Measurements from ENCODE around the gene GRIK4. TPM values are rescaled to one million over a fixed set of nuclear protein-coding genes. Genes with fewer than 3 reads are reported as not detected.

Gene GRIK4
- total and polyA plus RNA-seq, 2 experiments from 2014 or later: 0.28 to 0.45 TPM

GRCh38 chr11:120710354-120711131, 199.0 kb downstream of the GRIK4 start:
- H3K27me3 ChIP-seq: peaks cover 4% of the 10 kb centered on the region
- DNase-seq (ENCODE audit: low read depth in 1 of 2, low spot score in 1 of 2): peak; percentile 13 to 92
- H3K4me1 ChIP-seq (ENCODE audit: low read depth): no peaks in the 10 kb centered on the region
- no peak overlapping the region for H3K4me3 ChIP-seq
- H3K9me3 ChIP-seq (ENCODE audit: low read depth): no peaks in the 10 kb centered on the region
- H3K27ac ChIP-seq: no peak overlapping the region
- no peak for TF ChIP-seq CTCF (IDR thresholded peaks at IDR 0.05; ENCODE audit: low read depth, low read length)
- no peaks in the 10 kb centered on the region for H3K36me3 ChIP-seq

- DNase-seq (ENCODE audit: low read depth in 1 of 2, low spot score in 1 of 2): no peak
- no peak for TF ChIP-seq CTCF (IDR thresholded peaks at IDR 0.05; ENCODE audit: low read depth, low read length)
- H3K9me3 ChIP-seq (ENCODE audit: low read depth): no peaks in the 10 kb centered on the region
- H3K4me1 ChIP-seq (ENCODE audit: low read depth): no peaks in the 10 kb centered on the region
- no peaks in the 10 kb centered on the region for H3K36me3 ChIP-seq
- peaks cover 4% of the 10 kb centered on the region for H3K27me3 ChIP-seq
- H3K27ac ChIP-seq: no peak overlapping the region
- H3K4me3 ChIP-seq: no peak overlapping the region
Measured at GRCh38 chr11:120712014-120712413, 200.5 kb downstream of the GRIK4 start.

GRCh38 chr11:120712881-120713280, 201.3 kb downstream of the GRIK4 start:
- Histone ChIP-seq H3K4me1 (ENCODE audit: low read depth) (no peaks in the 10 kb centered on the region), H3K36me3 (no peaks in the 10 kb centered on the region)
- TF ChIP-seq CTCF (IDR thresholded peaks at IDR 0.05; ENCODE audit: low read depth, low read length): no peak

GRCh38 chr11:120713296-120713695, 201.7 kb downstream of the GRIK4 start:
- Histone ChIP-seq H3K4me3 (no peak overlapping the region), H3K27ac (no peak overlapping the region), H3K9me3 (ENCODE audit: low read depth) (no peaks in the 10 kb centered on the region), H3K36me3 (no peaks in the 10 kb centered on the region), H3K27me3 (peaks cover 4% of the 10 kb centered on the region), H3K4me1 (ENCODE audit: low read depth) (no peaks in the 10 kb centered on the region)
- TF ChIP-seq CTCF (IDR thresholded peaks at IDR 0.05; ENCODE audit: low read depth, low read length): no peak
- no peak for DNase-seq (ENCODE audit: low read depth in 1 of 2, low spot score in 1 of 2)

More at GRCh38 chr11:120712881-120713280, 201.3 kb downstream of the GRIK4 start:
- Histone ChIP-seq H3K4me3 (no peak overlapping the region), H3K9me3 (ENCODE audit: low read depth) (no peaks in the 10 kb centered on the region), H3K27me3 (peaks cover 4% of the 10 kb centered on the region), H3K27ac (no peak overlapping the region)
- no peak for DNase-seq (ENCODE audit: low read depth in 1 of 2, low spot score in 1 of 2)

GRCh38 chr11:120714438-120714837, 202.9 kb downstream of the GRIK4 start:
- no peak overlapping the region for H3K27ac ChIP-seq
- H3K9me3 ChIP-seq (ENCODE audit: low read depth): no peaks in the 10 kb centered on the region
- H3K4me3 ChIP-seq: no peak overlapping the region
- peaks cover 4% of the 10 kb centered on the region for H3K27me3 ChIP-seq
- DNase-seq (ENCODE audit: low read depth in 1 of 2, low spot score in 1 of 2): no peak
- H3K4me1 ChIP-seq (ENCODE audit: low read depth): no peaks in the 10 kb centered on the region
- no peak for TF ChIP-seq CTCF (IDR thresholded peaks at IDR 0.05; ENCODE audit: low read depth, low read length)
- H3K36me3 ChIP-seq: no peaks in the 10 kb centered on the region
